Effector memory CD8-positive, alpha-beta T cell (primary cell): ENCODE data around the gene HOXA10.
A peak's percentile ranks its signal among the peaks of the same experiment; 100 is the strongest.

Source experiments
- ATAC-seq: fragments of 150-1000 bp; cut with Tn5 transposase; replicated peaks from 2 replicates; pipeline ENCODE4 v1.10.0; 2021; ENCODE audit warnings: mild to moderate bottlenecking, moderate library complexity
- DNase-seq, 3 experiments: peaks; one replicate each; pipeline ENCODE4 v3.0.0; 2021
- H3K27ac Mint-ChIP-seq, 2 donors: one replicate each; pipeline ENCODE4 v1.8.0; 2022; ENCODE audit warnings: mild to moderate bottlenecking in 2 of 2, mixed read lengths in 2 of 2, moderate library complexity in 2 of 2
- H3K27me3 Mint-ChIP-seq, 2 donors: one replicate each; pipeline ENCODE4 v1.8.0; 2022; ENCODE audit warnings: mixed read lengths in 2 of 2
- H3K36me3 Mint-ChIP-seq: one replicate; pipeline ENCODE4 v1.8.0; 2022; ENCODE audit warnings: mild to moderate bottlenecking, moderate library complexity, mixed read lengths; ENCODE audit not compliant: insufficient read depth
- H3K4me1 Mint-ChIP-seq, 2 donors: one replicate each; pipeline ENCODE4 v1.8.0; 2022; ENCODE audit warnings: low read depth in 2 of 2, mixed read lengths in 2 of 2
- H3K4me3 Mint-ChIP-seq, 2 donors: one replicate each; pipeline ENCODE4 v1.8.0; 2022; ENCODE audit warnings: mild to moderate bottlenecking in 2 of 2, mixed read lengths in 2 of 2, moderate library complexity in 2 of 2
- H3K9me3 Mint-ChIP-seq, 2 donors: one replicate each; pipeline ENCODE4 v1.8.0; 2022; ENCODE audit warnings: mixed read lengths in 2 of 2

The HOXA10 gene

GRCh38 chr7:27210441-27211083 is 36.4 kb upstream of the HOXA10 start:
- DNase-seq, result peak in 1 of 3 experiments; percentile 31
- ATAC-seq, result peak; percentile 47
- peaks cover 94 to 100% of the 10 kb centered on the region in 2 donors for H3K27me3 Mint-ChIP-seq
- no peaks in the 10 kb centered on the region for H3K9me3 Mint-ChIP-seq
- peak overlapping the region; percentile 41 to 60 for H3K4me3 Mint-ChIP-seq
- H3K36me3 Mint-ChIP-seq, result peaks cover 1% of the 10 kb centered on the region
- H3K27ac Mint-ChIP-seq, result peak overlapping the region; percentile 6
- H3K4me1 Mint-ChIP-seq, result peaks cover 12 to 15% of the 10 kb centered on the region in 2 donors

GRCh38 chr7:27209933-27210440 is 35.9 kb upstream of the HOXA10 start:
- ATAC-seq (no peak), DNase-seq (no peak)
- Mint-ChIP-seq H3K36me3 (peaks cover 6% of the 10 kb centered on the region), H3K4me3 (no peak overlapping the region), H3K27ac (peak overlapping the region; percentile 6), H3K27me3 (peaks cover 95 to 100% of the 10 kb centered on the region in 2 donors), H3K9me3 (no peaks in the 10 kb centered on the region), H3K4me1 (peaks cover 18 to 19% of the 10 kb centered on the region in 2 donors)

- DNase-seq, result no peak
- no peak overlapping the region for H3K4me3 Mint-ChIP-seq
- H3K27ac Mint-ChIP-seq, result no peak overlapping the region
- no peaks in the 10 kb centered on the region for H3K9me3 Mint-ChIP-seq
- H3K4me1 Mint-ChIP-seq, result peaks cover 20 to 23% of the 10 kb centered on the region in 2 donors
- H3K27me3 Mint-ChIP-seq, result peaks cover 95 to 100% of the 10 kb centered on the region in 2 donors
- peaks cover 7% of the 10 kb centered on the region for H3K36me3 Mint-ChIP-seq
- ATAC-seq, result no peak
Measured at GRCh38 chr7:27208998-27209397, 34.9 kb upstream of the HOXA10 start.

- Mint-ChIP-seq H3K4me1 (peaks cover 20 to 23% of the 10 kb centered on the region in 2 donors), H3K36me3 (peaks cover 10% of the 10 kb centered on the region), H3K27ac (no peak overlapping the region), H3K4me3 (no peak overlapping the region), H3K27me3 (peaks cover 98 to 100% of the 10 kb centered on the region in 2 donors), H3K9me3 (no peaks in the 10 kb centered on the region)
- ATAC-seq, result no peak
- no peak for DNase-seq
Measured at GRCh38 chr7:27207348-27207985, 33.3 kb upstream of the HOXA10 start.

- H3K36me3 Mint-ChIP-seq, result peaks cover 15% of the 10 kb centered on the region
- no peaks in the 10 kb centered on the region for H3K9me3 Mint-ChIP-seq
- no peak overlapping the region for H3K27ac Mint-ChIP-seq
- DNase-seq, result no peak
- H3K27me3 Mint-ChIP-seq, result peaks cover 98 to 100% of the 10 kb centered on the region in 2 donors
- H3K4me1 Mint-ChIP-seq, result peaks cover 34 to 39% of the 10 kb centered on the region in 2 donors
- H3K4me3 Mint-ChIP-seq, result peak overlapping the region; percentile 3 to 59
- ATAC-seq, result no peak
Measured at GRCh38 chr7:27205325-27206280, 31.5 kb upstream of the HOXA10 start.

- Mint-ChIP-seq H3K4me3 (peak overlapping the region; percentile 36 to 59), H3K4me1 (peaks cover 34 to 35% of the 10 kb centered on the region in 2 donors), H3K36me3 (peaks cover 20% of the 10 kb centered on the region), H3K9me3 (no peaks in the 10 kb centered on the region), H3K27ac (no peak overlapping the region), H3K27me3 (peaks cover 98 to 100% of the 10 kb centered on the region in 2 donors)
- no peak for DNase-seq
- no peak for ATAC-seq
Measured at GRCh38 chr7:27204851-27205322, 30.8 kb upstream of the HOXA10 start.

GRCh38 chr7:27203964-27204594 is 30.0 kb upstream of the HOXA10 start:
- Mint-ChIP-seq H3K4me1 (peaks cover 36 to 38% of the 10 kb centered on the region in 2 donors), H3K27ac (no peak overlapping the region)
- no peak for DNase-seq

GRCh38 chr7:27203365-27203953 is 29.3 kb upstream of the HOXA10 start:
- Mint-ChIP-seq H3K27me3 (peaks cover 97 to 100% of the 10 kb centered on the region in 2 donors), H3K9me3 (no peaks in the 10 kb centered on the region), H3K36me3 (peaks cover 24% of the 10 kb centered on the region), H3K4me3 (no peak overlapping the region), H3K4me1 (peaks cover 42% of the 10 kb centered on the region in 2 donors), H3K27ac (no peak overlapping the region)
- no peak for DNase-seq
- ATAC-seq, result no peak

More at GRCh38 chr7:27203964-27204594, 30.0 kb upstream of the HOXA10 start:
- ATAC-seq, result no peak
- Mint-ChIP-seq H3K9me3 (no peaks in the 10 kb centered on the region), H3K36me3 (peaks cover 22% of the 10 kb centered on the region), H3K27me3 (peaks cover 97 to 100% of the 10 kb centered on the region in 2 donors), H3K4me3 (no peak overlapping the region)

- DNase-seq (no peak), ATAC-seq (no peak)
- H3K4me3 Mint-ChIP-seq, result no peak overlapping the region
- peaks cover 30% of the 10 kb centered on the region for H3K36me3 Mint-ChIP-seq
- H3K27me3 Mint-ChIP-seq, result peaks cover 97 to 100% of the 10 kb centered on the region in 2 donors
- no peaks in the 10 kb centered on the region for H3K9me3 Mint-ChIP-seq
- no peak overlapping the region for H3K27ac Mint-ChIP-seq
- peaks cover 45% of the 10 kb centered on the region in 2 donors for H3K4me1 Mint-ChIP-seq
Measured at GRCh38 chr7:27202862-27203134, 28.7 kb upstream of the HOXA10 start.

- ATAC-seq (no peak), DNase-seq (no peak)
- Mint-ChIP-seq H3K4me3 (peak overlapping the region; percentile 45 to 83), H3K27ac (no peak overlapping the region), H3K9me3 (no peaks in the 10 kb centered on the region), H3K4me1 (peaks cover 45 to 46% of the 10 kb centered on the region in 2 donors), H3K27me3 (peaks cover 97 to 100% of the 10 kb centered on the region in 2 donors), H3K36me3 (peaks cover 33% of the 10 kb centered on the region)
Measured at GRCh38 chr7:27202018-27202861, 28.1 kb upstream of the HOXA10 start.

- Mint-ChIP-seq H3K9me3 (no peaks in the 10 kb centered on the region), H3K4me1 (peaks cover 46% of the 10 kb centered on the region in 2 donors), H3K36me3 (peaks cover 33% of the 10 kb centered on the region), H3K4me3 (peak overlapping the region; percentile 76 to 83), H3K27ac (no peak overlapping the region), H3K27me3 (peaks cover 97 to 100% of the 10 kb centered on the region in 2 donors)
- ATAC-seq (no peak), DNase-seq (no peak)
Measured at GRCh38 chr7:27201580-27202017, 27.5 kb upstream of the HOXA10 start.
